DMS 273 treated with DMSO at 0.1 percent for 48 hours (cell line): ENCODE results near the gene RPRD1A.
"Not testable (repeated sequence)": the region's sequence is repeated elsewhere in the genome, so short reads cannot be mapped to it uniquely, and the experiment has no call there.

Experiments
- DNase-seq: peaks from one replicate; lab custom pipeline; 2025; lab: John Stamatoyannopoulos, UW

Gene RPRD1A

DNA sequence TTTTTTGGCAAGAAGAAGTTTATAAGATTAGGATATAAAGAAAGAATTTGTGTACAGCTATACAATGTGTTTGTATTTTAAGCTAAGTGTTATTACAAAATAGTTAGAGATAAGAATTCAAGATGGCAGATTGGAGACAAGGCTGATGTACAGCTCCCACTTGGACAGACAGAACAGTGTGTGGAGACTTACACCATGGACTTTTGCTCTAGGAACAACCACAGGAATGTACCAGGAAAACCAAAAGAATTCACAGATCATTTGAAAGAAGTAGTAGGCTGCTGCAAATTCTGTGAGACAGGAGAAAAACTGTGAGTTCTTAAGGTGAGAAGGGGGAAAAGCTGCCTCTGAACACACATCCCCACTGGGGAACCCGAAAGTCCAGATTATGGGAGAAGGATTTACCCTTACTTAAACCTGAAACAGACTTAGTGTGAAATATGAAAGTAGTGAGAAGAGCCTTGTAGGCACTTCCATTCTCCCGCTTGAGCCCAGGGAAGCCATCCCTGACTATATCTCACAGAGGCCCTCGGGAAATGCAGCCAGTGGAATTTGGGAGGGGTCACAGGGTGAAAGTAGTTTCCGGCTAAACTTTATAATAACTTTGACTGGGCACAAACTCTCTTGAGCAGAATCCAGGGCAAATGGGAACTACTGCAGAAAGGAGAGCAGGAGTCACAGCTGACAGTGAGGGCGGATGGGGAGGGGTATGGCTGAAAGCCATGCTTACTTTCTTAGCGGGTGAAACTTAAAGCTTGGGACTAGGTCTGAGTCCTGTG lies 11.6 kb upstream of the RPRD1A start:
- no peak for DNase-seq

DNA sequence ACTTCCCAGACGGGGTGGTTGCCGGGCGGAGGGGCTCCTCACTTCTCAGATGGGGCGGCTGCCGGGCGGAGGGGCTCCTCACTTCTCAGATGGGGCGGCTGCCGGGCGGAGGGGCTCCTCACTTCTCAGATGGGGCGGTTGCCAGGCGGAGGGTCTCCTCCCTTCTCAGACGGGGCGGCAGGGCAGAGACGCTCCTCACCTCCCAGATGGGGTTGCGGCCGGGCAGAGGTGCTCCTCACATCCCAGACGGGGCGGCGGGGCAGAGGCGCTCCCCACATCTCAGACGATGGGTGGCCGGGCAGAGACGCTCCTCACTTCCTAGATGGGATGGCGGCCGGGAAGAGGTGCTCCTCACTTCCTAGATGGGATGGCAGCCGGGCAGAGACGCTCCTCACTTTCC lies 10.4 kb upstream of the RPRD1A start:
- DNase-seq, result not testable (repeated sequence)

DNA sequence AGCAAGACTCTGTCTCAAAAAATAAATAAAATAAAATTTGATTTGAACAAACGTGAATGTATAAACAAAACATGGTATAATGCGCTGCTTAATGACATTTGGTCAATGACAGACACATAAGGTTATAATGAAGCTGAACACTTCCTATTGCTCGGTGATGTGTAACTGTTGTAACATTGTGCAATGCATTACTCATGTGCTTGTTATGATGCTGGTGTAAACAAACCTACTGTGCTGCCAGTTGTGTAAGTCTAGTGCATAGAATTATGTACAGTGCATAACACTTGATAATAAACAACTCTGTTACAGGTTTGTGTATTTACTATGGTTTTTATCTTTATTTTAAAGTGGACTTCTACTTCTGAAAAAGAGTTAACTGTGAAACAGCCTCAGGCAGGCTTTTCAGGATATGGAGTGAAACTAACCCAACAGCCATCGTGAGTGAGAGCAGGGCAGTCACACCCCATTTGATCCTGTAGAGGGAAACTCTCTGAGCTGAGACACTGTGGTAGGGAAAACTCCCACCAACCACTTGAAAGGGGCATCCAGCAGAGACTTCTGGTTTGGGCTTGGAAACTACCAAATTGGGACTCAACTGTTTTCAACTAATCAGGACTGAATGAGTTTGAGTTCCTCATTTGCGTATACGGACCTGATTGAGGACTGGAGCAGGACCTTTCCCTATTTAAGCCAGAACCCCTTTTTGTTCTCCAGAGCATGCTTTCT lies 8.7 kb upstream of the RPRD1A start:
- no peak for DNase-seq

DNA sequence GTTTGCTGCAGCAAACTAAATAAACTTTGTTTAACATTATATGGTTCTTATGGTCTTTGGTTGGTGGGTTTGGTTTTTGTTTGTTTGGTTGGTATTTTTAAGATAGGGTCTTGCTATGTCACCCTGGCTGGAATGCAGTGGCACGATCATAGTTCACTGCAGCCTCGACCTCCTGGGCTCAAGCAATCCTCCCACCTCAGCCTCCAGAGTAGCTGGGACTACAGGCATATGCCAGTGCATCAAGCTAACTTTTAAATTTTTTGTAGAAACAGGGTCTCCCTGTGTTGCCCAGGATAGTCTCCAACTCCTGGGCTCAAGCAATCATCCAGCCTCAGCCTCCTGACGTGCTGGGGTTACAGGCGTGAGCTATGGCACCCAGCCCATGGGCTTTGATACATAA lies 7.1 kb upstream of the RPRD1A start:
- DNase-seq, result no peak

DNA sequence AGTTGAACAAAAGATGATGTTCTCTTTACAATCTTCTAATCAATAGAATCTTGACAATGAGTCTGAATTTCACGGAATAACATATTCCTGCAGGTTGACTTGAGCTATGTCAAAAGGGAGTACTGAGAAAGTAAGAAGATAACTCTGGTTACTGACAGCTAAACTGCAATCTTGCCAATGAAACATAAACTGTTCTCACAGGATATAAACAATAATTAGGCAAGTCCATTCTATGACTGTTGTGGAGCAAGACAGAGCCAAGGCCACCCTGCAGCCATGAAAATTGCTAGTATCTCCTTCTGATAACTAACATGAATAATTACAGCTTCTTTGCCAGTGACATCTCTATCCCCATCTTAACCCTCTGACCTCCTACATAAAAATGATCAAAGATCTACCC lies 6.3 kb upstream of the RPRD1A start:
- DNase-seq, result no peak

DNA sequence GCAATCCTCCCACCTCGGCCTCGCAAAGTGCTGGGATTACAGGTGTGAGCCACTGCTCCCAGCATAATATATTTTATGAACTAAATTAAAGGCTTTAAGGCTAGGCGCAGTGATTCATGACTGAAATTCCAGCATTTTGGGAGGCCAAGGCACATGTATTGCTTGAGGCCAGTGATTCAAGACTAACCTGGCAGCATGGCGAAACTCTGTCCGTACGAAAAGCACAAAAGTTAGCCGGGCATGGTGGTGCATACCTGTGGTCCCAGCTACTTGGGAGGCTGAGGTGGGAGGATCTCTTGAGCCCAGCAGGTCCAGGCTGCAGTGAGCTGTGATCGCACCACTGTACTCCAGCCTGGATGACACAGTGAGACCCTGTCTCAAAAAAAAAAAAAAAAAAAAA lies 5.0 kb upstream of the RPRD1A start:
- not testable (repeated sequence) for DNase-seq

DNA sequence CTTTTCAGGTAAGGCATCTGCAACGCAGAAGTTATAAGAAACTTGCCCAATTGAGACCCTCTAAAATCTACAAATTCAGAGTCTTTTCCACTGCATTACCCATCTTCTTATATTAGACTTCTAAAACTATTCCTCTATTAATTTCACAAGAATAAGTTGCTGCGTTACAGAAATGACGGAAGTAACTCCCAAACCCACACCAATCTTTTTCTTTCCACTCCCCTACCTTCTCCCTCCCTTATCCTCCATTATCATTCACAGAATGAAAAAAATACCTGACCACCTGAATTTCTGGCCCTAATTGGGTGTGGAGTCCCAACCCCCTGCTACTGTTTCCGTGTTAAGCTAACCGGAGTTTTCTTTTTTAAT lies 689 bp downstream of the RPRD1A start:
- DNase-seq, result no peak

DNA sequence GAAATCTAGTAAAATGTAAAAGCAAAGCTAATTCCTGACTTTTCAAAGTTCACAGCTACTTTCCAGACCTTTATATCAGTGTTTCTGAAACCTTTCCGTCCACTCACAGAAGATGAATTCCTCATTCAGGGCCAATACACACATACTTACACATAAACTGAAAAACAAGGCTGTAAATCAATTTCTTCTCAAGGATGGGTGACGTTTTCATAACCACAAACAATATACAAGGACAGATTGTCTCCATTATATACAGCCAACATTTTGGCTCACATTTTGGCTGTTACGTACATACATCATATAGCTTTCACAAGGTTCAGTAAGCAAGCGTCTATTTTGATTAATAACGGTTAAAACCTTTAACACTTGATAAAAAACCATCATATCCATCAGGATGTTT lies 1.4 kb downstream of the RPRD1A start:
- no peak for DNase-seq

DNA sequence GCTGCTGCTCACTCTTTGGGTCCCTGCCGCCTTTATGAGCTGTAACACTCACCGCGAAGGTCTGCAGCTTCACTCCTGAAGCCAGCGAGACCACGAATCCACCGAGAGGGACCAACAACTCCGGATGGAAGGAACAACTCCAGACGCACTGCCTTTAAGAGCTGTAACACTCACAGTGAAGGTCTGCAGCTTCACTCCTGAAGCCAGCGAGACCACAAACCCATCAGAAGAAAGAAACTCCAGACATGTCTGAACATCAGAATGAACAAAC lies 2.6 kb downstream of the RPRD1A start:
- not testable (repeated sequence) for DNase-seq

DNA sequence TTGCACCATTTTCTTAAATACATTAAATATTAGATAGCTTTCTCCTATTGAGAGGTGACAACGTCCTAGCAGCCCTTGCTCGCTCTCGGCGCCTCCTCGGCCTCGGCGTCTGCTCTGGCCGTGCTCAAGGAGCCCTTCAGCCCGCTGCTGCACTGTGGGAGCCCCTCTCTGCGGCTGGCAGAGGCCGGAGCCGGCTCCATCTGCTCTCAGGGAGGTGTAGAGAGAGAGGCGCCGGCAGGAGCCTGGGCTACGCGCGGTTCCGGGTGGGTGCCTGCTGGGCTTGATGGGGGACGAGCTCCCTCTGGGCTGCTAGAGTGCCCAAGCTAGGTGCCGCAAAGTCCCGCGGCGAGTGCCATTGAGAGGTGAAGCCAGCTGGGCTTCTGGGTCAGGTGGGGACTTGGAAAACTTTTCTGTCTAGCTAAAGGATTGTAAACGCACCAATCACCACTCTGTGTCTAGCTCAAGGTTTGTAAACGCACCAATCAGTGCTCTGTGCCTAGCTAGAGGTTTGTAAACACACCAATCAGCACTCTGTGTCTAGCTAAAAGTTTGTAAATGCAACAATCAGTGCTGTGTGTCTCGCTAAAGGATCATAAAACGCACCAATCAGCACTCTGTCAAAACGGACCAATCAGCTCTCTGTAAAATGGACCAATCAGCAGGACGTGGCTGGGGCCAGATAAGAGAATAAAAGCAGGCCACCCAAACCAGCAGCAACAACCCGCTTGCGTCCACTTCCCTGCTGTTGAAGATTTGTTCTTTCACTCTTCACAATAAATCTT lies 3.1 kb downstream of the RPRD1A start:
- no peak for DNase-seq

DNA sequence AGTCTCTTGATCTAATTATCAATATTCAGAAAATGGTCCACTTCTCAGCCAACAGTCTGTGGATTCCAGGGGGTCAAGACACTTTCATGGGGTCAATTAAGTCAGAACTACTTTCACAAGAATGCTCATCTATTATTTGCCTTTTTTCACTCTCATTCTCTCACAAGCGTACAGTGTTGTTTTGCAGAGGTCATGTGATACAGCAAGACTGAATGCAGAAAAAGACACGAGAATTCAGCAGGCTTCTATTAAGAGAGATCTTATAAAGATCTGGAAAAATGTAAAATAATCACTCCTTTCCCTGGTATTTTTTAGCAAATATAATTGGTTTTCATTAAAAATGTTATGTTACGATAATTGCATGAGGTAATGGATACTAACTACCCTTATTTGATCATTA lies 8.7 kb downstream of the RPRD1A start:
- no peak for DNase-seq

DNA sequence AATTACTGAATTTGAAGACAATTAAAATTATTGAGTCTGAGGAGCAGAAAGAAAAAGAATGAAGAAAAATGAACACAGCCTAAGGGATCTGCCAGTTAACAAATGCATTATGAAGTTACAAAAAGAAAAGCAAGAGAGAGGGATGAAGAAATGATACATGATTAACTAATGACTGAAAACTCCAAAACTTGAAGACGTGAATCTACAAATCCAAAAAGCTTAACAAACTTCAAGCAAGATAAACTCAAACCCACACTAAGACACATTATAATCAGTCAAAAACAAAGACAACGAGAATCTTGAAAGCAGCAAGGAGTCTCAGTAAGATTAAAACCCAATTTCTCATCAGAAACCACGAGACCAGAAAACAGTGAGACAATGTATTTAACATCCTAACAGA lies 15.6 kb downstream of the RPRD1A start:
- DNase-seq, result no peak

DNA sequence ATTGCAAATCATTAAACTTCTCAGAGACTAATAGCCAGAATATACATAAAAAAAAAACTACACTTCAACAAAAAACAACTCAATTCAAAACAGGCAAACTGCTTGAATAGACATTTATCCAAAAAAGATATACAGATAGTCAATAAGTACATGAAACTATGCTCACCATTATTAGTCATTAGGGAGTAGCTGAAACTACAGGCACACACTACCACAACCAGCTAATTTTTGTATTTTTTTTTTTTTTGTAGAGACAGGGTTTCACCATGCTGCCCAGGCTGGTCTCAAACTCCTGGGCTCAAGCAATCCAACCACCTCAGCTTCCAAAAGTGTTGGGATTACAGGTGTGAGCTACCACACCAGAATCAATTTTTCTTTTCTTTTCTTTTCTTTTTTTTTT lies 16.9 kb downstream of the RPRD1A start:
- no peak for DNase-seq

DNA sequence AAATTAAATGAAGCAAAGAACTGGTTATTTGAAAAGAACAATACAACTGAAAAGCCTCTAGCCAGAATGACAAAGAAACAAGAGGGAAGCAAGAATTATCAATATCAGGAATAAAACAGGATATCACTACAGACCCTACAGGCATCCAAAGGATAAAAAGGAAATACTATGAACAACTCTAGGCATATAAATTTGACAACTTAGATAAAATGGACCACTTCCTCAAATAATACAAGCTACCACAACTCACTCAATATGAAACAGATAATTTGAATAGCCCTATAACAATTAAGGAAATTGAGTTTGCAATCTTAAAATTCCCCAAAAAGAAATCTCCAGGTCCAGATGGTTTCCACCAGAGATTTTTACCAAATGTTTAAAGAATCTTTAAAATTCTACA lies 19.8 kb downstream of the RPRD1A start:
- no peak for DNase-seq

DNA sequence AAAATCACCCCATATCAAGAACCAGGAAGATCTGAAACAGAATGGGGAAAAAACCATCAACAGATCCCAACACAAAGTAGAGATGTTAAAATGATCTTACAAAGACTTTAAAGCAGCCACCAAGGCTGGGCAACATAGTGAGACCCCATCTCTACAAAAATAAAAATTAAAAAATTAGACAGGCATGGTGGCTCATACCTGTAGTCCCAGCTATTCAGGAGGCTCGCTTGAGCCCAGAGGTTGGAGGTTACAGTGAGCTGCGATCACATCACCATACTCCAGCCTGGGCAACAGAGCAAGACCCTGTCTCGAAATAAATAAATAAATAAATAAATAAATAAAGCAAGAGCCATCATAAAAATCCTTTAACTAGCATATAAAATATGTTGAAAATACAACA lies 20.5 kb downstream of the RPRD1A start:
- no peak for DNase-seq

DNA sequence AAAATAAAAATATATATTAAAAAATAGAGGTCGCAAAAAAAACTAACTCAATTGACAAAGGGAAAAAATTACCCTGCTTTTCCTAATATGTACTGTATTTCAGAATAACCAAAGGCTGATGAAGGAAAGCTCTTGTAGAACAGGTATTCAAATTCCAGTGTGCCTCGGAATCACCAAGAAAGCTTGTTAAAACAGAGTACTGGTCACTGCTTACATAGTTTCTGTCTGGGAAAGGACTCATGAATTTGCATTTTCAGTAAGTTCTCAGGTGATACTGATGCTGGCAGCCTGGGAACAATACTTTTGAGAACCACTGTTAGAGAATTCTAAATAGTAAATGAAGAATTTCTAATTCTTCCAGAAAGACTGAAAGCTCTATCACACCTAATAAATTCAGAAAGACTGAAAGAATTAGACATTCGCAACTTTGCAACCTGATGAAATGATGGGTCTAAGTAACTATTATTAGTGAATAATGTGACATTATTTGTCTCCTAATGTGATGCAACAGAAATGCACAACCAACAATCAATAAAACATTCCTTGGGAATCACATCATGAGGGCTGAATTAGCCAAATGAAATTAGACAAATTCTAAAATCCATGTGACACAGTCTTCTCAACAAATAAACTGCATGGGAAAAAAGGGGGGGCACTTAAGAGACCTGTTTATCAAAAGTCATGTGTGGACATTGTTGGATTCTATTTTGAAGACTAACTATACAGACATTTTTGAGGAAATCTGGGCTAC lies 21.9 kb downstream of the RPRD1A start:
- no peak for DNase-seq

DNA sequence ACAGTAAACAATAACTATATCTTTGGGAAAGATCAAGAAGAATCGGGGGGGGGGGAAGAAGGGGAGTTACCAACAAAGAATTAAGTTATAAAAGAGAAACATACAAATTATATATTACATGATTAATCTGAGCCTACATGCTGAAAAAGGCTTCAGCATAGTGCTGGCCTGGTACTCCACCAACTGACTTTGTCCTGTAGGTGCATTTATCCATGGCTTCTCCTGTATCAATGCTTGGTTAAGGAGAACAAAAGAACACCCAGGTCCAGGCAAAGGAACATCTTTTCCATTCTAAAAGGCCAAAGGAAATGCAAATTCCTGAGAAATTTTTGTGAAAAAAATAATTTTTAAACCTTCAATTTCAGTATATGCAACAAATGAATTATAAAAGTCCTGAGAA lies 24.2 kb downstream of the RPRD1A start:
- no peak for DNase-seq

DNA sequence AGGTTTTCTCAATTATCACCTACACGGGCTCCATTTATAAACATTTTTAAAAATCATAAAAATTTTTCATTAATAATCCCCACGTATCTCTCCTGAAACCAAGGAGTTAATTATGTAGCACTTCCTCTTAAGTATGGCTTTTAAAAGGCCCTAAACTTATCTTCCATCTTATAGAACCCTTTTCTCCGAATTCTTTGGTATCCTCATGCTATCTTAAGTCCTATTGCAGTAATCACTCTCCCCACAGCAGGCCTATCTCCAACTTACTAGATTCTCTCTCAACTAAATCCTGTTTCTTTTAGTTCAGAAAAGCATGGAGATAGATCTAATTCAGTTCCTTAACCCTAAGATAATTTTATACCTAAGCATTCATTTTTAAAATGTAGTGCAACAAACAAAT lies 26.2 kb downstream of the RPRD1A start:
- DNase-seq, result no peak

DNA sequence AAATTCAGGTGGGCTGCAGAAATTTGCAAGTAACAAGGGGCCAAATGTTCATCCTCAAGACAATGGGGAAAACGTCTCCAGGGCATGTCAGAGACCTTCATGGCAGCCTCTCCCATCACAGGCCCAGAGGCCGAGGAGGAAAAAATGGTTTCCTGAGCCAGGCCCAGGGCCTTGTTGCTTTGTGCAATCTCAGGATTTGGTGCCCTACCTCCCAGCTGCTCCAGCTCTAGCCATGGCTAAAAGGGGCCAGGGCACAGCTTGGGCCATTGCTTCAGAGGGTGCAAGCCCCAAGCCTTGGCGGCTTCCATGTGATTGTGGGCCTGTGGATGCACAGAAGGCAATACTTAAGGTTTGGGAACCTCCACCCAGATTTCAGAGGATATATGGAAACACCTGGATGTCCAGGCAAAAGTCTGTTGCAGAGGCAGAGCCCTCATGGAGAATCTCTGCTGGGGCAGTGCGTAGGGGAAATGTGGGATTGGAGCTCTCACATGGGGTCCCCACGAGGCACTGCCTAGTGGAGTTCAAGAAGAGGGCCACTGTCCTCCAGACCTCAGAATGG lies 29.2 kb downstream of the RPRD1A start:
- DNase-seq, result no peak

DNA sequence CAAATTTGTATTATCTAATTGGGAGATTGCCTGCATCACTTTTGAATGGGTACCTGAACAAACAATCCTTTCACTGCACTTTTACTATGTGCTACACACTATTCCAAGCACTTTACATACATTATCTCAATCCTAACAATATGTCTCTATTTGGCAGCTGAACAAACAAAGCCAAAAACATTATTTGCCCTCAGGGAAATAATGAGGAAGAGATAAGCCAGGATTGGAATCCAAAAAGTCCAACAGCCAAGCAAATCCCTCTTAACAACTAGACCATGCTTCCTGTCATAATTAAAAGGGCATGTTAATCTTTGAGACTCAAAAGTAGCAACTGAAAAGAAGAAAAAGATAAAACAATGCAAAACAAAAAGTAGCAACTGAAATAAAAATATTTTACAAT lies 32.1 kb downstream of the RPRD1A start:
- no peak for DNase-seq

DNA sequence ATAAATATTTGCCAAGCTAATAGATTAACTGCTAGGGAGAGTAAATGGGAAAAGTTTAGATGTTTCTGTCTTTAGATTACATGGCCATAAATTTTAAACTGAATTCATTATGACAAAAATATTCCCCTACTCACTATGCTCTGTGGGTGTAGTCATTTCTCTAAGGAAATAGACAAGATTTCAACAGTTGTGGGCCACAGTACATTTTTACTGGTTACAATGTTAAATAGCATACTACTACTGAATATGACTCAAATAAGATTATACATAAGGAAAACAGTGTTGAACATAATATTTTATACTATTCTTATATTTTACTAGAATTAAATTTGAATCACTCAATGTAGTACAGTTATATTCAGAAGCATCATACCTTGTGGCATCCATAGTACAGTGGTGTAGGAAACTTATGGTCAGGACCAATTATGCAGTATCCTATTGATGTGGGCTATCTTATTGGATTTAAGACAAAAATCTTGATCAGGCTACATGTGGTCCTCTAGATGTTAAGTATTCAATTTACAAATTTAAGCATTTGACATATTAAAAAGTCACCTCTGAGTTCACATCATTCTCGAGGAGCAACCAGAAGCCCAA lies 33.0 kb downstream of the RPRD1A start:
- DNase-seq, result no peak

DNA sequence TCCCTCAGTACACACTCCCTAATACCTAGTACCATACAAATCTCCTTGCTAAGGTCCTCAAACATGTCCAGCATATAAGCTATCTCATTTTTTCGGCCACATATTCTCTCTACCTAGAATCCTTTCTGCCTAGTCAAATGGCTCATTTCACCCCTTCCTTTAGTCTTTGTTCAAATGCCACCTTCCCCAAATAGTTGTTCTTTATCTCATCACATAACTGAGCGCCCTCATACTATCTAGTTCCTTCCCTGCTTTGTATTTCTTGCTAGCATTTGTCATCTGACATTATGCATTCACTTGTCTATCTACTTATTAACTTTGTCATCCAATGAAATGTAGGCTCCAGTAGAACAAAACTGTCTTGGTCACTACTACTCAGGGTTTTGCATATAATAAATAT lies 35.5 kb downstream of the RPRD1A start:
- DNase-seq, result no peak
